Astrocyte (in vitro differentiated cells and primary cell): ENCODE data around the gene TIPRL. TPM values are rescaled to one million over a fixed set of nuclear protein-coding genes. Genes with fewer than 3 reads are reported as not detected.
A peak's percentile ranks its signal among the peaks of the same experiment; 100 is the strongest.

Experiments
- DNase-seq: peaks from one replicate; pipeline ENCODE4 v3.0.0-alpha.2; 2010; ENCODE audit warnings: low read depth
- FAIRE-seq: peaks from 2 replicates; lab custom pipeline; 2011; peaks lifted over from hg19 to GRCh38; lab: Jason Lieb, UNC
- H2AFZ ChIP-seq: 2 replicates; pipeline ENCODE4 v1.6.0; 2012; ENCODE audit warnings: low read depth, low read length, inconsistent platforms
- H3K27ac ChIP-seq: 2 replicates; pipeline ENCODE4 v1.5.1; 2011; ENCODE audit warnings: low read depth, low read length, inconsistent platforms
- H3K27me3 ChIP-seq: 2 replicates; pipeline ENCODE4 v1.6.0; 2011; ENCODE audit warnings: low read length, inconsistent platforms; ENCODE audit not compliant: insufficient read depth
- H3K36me3 ChIP-seq: 2 replicates; pipeline ENCODE4 v1.5.1; 2011; ENCODE audit warnings: low read length, inconsistent platforms; ENCODE audit not compliant: insufficient read depth
- H3K4me1 ChIP-seq: 2 replicates; pipeline ENCODE4 v1.5.1; 2011; ENCODE audit warnings: low read length, inconsistent platforms; ENCODE audit not compliant: insufficient read depth
- H3K4me2 ChIP-seq: 2 replicates; pipeline ENCODE4 v1.6.0; 2012; ENCODE audit warnings: low read length, inconsistent platforms
- H3K4me3 ChIP-seq: 2 replicates; pipeline ENCODE4 v1.5.1; 2011; ENCODE audit warnings: low read depth, mild to moderate bottlenecking, low read length, inconsistent platforms; ENCODE audit not compliant: insufficient read depth
- H3K79me2 ChIP-seq: 2 replicates; pipeline ENCODE4 v1.6.0; 2012; ENCODE audit warnings: mild to moderate bottlenecking, low read length, inconsistent platforms; ENCODE audit not compliant: insufficient read depth
- H3K9ac ChIP-seq: 2 replicates; pipeline ENCODE4 v1.6.0; 2012; ENCODE audit warnings: mild to moderate bottlenecking, low read length, inconsistent platforms
- H3K9me3 ChIP-seq: 2 replicates; pipeline ENCODE4 v1.5.1; 2012; ENCODE audit warnings: low read depth, mild to moderate bottlenecking, low read length, inconsistent platforms; ENCODE audit not compliant: insufficient read depth
- H4K20me1 ChIP-seq: 2 replicates; pipeline ENCODE4 v1.6.0; 2012; ENCODE audit warnings: low read length, inconsistent platforms; ENCODE audit not compliant: insufficient read depth
- H3K27ac Mint-ChIP-seq: one replicate; pipeline ENCODE4 v1.8.0; 2021; ENCODE audit warnings: mild to moderate bottlenecking, mixed read lengths; ENCODE audit not compliant: unreplicated experiment
- H3K27me3 Mint-ChIP-seq: one replicate; pipeline ENCODE4 v1.8.0; 2021; ENCODE audit warnings: low read depth, mixed read lengths; ENCODE audit not compliant: unreplicated experiment
- H3K36me3 Mint-ChIP-seq: one replicate; pipeline ENCODE4 v1.8.0; 2021; ENCODE audit warnings: low read depth, mixed read lengths; ENCODE audit not compliant: unreplicated experiment
- H3K4me1 Mint-ChIP-seq: one replicate; pipeline ENCODE4 v1.8.0; 2021; ENCODE audit warnings: low read depth, mixed read lengths; ENCODE audit not compliant: unreplicated experiment
- H3K4me3 Mint-ChIP-seq: one replicate; pipeline ENCODE4 v1.8.0; 2021; ENCODE audit warnings: mild to moderate bottlenecking, moderate library complexity, mixed read lengths; ENCODE audit not compliant: unreplicated experiment
- H3K9me3 Mint-ChIP-seq: one replicate; pipeline ENCODE4 v1.8.0; 2021; ENCODE audit warnings: mild to moderate bottlenecking, mixed read lengths; ENCODE audit not compliant: unreplicated experiment
- EZH2 ChIP-seq: IDR thresholded peaks from 2 replicates; pipeline ENCODE4 v1.6.1; 2012; ENCODE audit warnings: mild to moderate bottlenecking, low read length, inconsistent platforms; ENCODE audit not compliant: insufficient read depth
- total RNA-seq: library from RNA; stranded (reverse); gene quantifications from 2 replicates; pipeline ENCODE4 v1.2.1, GENCODE V29; 2021
- TF ChIP-seq, protein P1 (sequence below): IDR thresholded peaks from 2 replicates; pipeline ENCODE4 v1.5.1; 2011; ENCODE audit warnings: low read depth, mild to moderate bottlenecking, inconsistent platforms, low read length, moderate library complexity; ENCODE audit not compliant: insufficient read depth

The TIPRL gene
- total RNA-seq, 1 donor from 2014 or later: 37.4 TPM

DNA sequence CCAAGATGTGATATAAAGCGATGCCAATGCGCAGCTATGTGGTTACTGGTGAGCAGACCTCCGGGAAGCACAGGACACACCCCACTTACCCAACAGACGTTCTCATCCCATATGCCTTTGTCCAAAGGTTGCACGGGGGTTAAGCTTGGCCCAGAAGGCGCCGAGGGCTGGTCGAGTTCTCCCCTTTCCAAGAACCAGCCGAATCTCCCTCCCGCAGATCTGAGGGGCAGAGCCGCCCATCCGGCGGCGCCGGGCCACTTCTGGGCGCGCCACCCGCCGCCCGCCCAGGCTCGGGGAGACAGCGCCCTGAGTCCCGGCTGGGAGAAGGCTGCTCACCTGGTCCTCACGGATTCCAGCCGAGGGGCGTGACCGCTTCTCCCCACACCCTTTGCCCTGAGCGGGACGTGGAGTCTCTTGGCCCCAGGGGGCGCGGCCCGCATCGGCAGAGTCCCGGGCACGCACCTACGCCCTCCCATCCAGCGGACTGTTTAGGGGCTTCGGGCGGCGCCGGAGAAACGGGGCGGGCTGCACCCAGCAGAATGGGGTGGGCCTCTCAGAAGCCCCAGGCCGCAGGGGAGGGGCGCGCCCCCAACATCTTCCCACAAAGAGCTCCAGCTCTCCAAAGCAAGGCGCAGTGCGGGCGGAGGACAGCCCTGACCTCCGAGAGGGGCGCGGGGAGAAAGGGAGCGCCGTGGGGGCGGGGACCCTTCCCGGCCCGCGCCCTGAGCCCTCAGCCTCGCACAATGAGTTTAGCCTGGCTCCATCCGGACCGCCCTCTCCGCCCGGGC, 42.6 kb upstream of the TIPRL start:
- H3K27ac ChIP-seq: peak overlapping the region; percentile 13
- H3K27ac Mint-ChIP-seq: peak overlapping the region; percentile 2
- FAIRE-seq: no peak

DNA sequence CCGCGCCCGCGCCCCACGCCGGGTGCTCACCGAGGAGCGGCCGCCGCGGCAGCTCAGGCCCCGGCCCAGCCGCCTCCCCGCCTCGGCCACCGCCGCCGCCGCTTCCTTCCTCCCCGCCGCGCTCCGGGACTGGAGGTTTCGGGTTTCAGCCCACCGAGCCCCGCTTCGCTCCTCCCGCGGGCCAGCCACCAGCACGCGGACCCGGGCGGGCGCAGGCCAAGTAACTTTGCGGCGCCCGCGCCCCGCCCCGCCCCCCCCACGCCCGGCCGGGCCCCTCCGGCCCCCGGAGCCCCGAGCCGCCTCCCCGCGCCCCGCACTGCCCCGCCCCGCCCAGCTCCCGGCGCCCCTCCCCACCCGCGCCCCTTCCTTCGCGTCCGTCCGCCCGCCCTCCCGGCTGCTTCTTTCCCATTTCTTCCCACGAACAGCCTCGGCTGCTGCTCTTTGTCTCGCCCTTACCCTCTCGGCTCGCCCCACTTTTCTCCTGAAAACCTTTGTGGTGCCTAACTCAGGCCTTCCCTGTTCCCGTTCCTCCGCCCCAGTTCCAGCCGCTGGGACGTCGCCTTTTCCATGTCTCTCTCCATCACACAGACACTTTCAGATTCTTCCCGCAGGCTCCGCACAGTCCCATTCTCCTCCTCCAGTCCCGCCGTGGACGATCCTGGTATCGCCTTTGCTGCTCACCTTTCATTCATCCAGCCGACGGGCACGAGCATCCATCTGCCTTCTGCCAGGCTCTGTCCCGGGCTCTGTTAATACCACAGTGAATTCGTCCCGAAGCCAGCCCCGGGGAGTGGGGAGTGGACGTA, 41.9 kb upstream of the TIPRL start, which contains the start of gene GPR161:
Gene GPR161, minus strand, starts transcription at position 222 of the 806 bp plus-strand sequence. CDS start 32,080 bp downstream, outside the sequence.
- Histone ChIP-seq H2AFZ (peak within 1 kb of the TSS; percentile 99), H3K36me3 (no peaks in the 10 kb centered on the region), H3K4me2 (peak within 1 kb of the TSS; percentile 100), H3K4me3 (peak within 1 kb of the TSS; percentile 81), H3K9ac (peak within 1 kb of the TSS; percentile 89), H3K4me1 (peaks cover 18% of the 10 kb centered on the region), H3K27me3 (no peaks in the 10 kb centered on the region), H3K9me3 (no peaks in the 10 kb centered on the region), H3K79me2 (peaks cover 16% of the 10 kb centered on the region), H3K27ac (peak within 1 kb of the TSS; percentile 56), H4K20me1 (peaks cover 16% of the 10 kb centered on the region)
- FAIRE-seq: no peak
- H3K36me3 Mint-ChIP-seq: no peaks in the 10 kb centered on the region
- H3K9me3 Mint-ChIP-seq: no peaks in the 10 kb centered on the region
- H3K4me3 Mint-ChIP-seq: peak within 1 kb of the TSS; percentile 99
- peak; percentile 32 for DNase-seq
- H3K27ac Mint-ChIP-seq: peak within 1 kb of the TSS; percentile 95
- TF ChIP-seq, protein P1, sequence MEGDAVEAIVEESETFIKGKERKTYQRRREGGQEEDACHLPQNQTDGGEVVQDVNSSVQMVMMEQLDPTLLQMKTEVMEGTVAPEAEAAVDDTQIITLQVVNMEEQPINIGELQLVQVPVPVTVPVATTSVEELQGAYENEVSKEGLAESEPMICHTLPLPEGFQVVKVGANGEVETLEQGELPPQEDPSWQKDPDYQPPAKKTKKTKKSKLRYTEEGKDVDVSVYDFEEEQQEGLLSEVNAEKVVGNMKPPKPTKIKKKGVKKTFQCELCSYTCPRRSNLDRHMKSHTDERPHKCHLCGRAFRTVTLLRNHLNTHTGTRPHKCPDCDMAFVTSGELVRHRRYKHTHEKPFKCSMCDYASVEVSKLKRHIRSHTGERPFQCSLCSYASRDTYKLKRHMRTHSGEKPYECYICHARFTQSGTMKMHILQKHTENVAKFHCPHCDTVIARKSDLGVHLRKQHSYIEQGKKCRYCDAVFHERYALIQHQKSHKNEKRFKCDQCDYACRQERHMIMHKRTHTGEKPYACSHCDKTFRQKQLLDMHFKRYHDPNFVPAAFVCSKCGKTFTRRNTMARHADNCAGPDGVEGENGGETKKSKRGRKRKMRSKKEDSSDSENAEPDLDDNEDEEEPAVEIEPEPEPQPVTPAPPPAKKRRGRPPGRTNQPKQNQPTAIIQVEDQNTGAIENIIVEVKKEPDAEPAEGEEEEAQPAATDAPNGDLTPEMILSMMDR: no peak
- TF ChIP-seq EZH2: no peak
- H3K27me3 Mint-ChIP-seq: no peaks in the 10 kb centered on the region
- peaks cover 2% of the 10 kb centered on the region for H3K4me1 Mint-ChIP-seq

More for the DNA sequence above, 42.6 kb upstream of the TIPRL start:
- Histone ChIP-seq H3K4me1 (peaks cover 18% of the 10 kb centered on the region), H3K27me3 (no peaks in the 10 kb centered on the region), H3K9ac (peak overlapping the region; percentile 80), H3K36me3 (peaks cover 2% of the 10 kb centered on the region), H3K9me3 (no peaks in the 10 kb centered on the region), H3K79me2 (peaks cover 18% of the 10 kb centered on the region), H3K4me3 (peak overlapping the region; percentile 81), H3K4me2 (peak overlapping the region; percentile 100), H2AFZ (peak overlapping the region; percentile 89), H4K20me1 (peaks cover 18% of the 10 kb centered on the region)
- TF ChIP-seq, protein P1: no peak
- no peak for TF ChIP-seq EZH2
- Mint-ChIP-seq H3K4me3 (peak overlapping the region; percentile 79), H3K9me3 (no peaks in the 10 kb centered on the region), H3K27me3 (no peaks in the 10 kb centered on the region), H3K36me3 (no peaks in the 10 kb centered on the region), H3K4me1 (peaks cover 2% of the 10 kb centered on the region)
- no peak for DNase-seq
